ENCODE data around the gene TRIM10. TPM values are rescaled to one million over a fixed set of nuclear protein-coding genes. Genes with fewer than 3 reads are reported as not detected.

The TRIM10 gene
- total RNA-seq (2014; rRNA removed; shearing (Covaris generic)) = not detected in 2 replicates

GRCh38 chr6:30160785-30161531 is at the start of gene TRIM10:
TRIM10 (minus strand) TSS chr6:30161211; CDS start chr6:30160858, 353 bp downstream.
- H3K4me3 ChIP-seq (ENCODE audit: insufficient read depth, low read depth, low read length) = no peak within 1 kb of the TSS
- no peak for DNase-seq
- H3K27me3 ChIP-seq (ENCODE audit: control insufficient read depth, insufficient read depth, low read length) = peaks cover 2% of the 10 kb centered on the region
- H3K36me3 ChIP-seq (replicated peaks; ENCODE audit: control insufficient read depth, insufficient read depth, low read length) = no peaks in the 10 kb centered on the region

GRCh38 chr6:30207619-30208295 is 46.7 kb upstream of the TRIM10 start:
- Histone ChIP-seq H3K36me3 (replicated peaks; ENCODE audit: control insufficient read depth, insufficient read depth, low read length) (no peaks in the 10 kb centered on the region; the same call in none of the 2 replicates), H3K4me3 (ENCODE audit: insufficient read depth, low read depth, low read length) (no peak overlapping the region), H3K27me3 (ENCODE audit: control insufficient read depth, insufficient read depth, low read length) (no peaks in the 10 kb centered on the region)
- DNase-seq = no peak

- Histone ChIP-seq H3K4me3 (ENCODE audit: insufficient read depth, low read depth, low read length) (no peak overlapping the region), H3K27me3 (ENCODE audit: control insufficient read depth, insufficient read depth, low read length) (no peaks in the 10 kb centered on the region), H3K36me3 (replicated peaks; ENCODE audit: control insufficient read depth, insufficient read depth, low read length) (no peaks in the 10 kb centered on the region; the same call in none of the 2 replicates)
- DNase-seq = peak; percentile 54
Observed at GRCh38 chr6:30206799-30207618, 46.0 kb upstream of the TRIM10 start.

GRCh38 chr6:30206152-30206551 is 45.1 kb upstream of the TRIM10 start:
- Histone ChIP-seq H3K27me3 (ENCODE audit: control insufficient read depth, insufficient read depth, low read length) (no peaks in the 10 kb centered on the region), H3K36me3 (replicated peaks; ENCODE audit: control insufficient read depth, insufficient read depth, low read length) (no peaks in the 10 kb centered on the region; the same call in none of the 2 replicates), H3K4me3 (ENCODE audit: insufficient read depth, low read depth, low read length) (no peak overlapping the region)
- no peak for DNase-seq

- Histone ChIP-seq H3K27me3 (ENCODE audit: control insufficient read depth, insufficient read depth, low read length) (no peaks in the 10 kb centered on the region), H3K36me3 (replicated peaks; ENCODE audit: control insufficient read depth, insufficient read depth, low read length) (peaks cover 6% of the 10 kb centered on the region), H3K4me3 (ENCODE audit: insufficient read depth, low read depth, low read length) (no peak overlapping the region)
- no peak for DNase-seq
Observed at GRCh38 chr6:30204116-30204515, 43.1 kb upstream of the TRIM10 start.

- no peak for DNase-seq
- no peak overlapping the region for H3K4me3 ChIP-seq (ENCODE audit: insufficient read depth, low read depth, low read length)
- H3K27me3 ChIP-seq (ENCODE audit: control insufficient read depth, insufficient read depth, low read length) = no peaks in the 10 kb centered on the region
- peaks cover 11% of the 10 kb centered on the region for H3K36me3 ChIP-seq (replicated peaks; ENCODE audit: control insufficient read depth, insufficient read depth, low read length)
Observed at GRCh38 chr6:30202366-30202765, 41.4 kb upstream of the TRIM10 start.

- Histone ChIP-seq H3K4me3 (ENCODE audit: insufficient read depth, low read depth, low read length) (no peak overlapping the region), H3K36me3 (replicated peaks; ENCODE audit: control insufficient read depth, insufficient read depth, low read length) (peaks cover 11% of the 10 kb centered on the region), H3K27me3 (ENCODE audit: control insufficient read depth, insufficient read depth, low read length) (no peaks in the 10 kb centered on the region)
- no peak for DNase-seq
Observed at GRCh38 chr6:30200551-30201281, 39.7 kb upstream of the TRIM10 start.

- H3K4me3 ChIP-seq (ENCODE audit: insufficient read depth, low read depth, low read length) = no peak overlapping the region
- no peaks in the 10 kb centered on the region for H3K27me3 ChIP-seq (ENCODE audit: control insufficient read depth, insufficient read depth, low read length)
- peaks cover 11% of the 10 kb centered on the region for H3K36me3 ChIP-seq (replicated peaks; ENCODE audit: control insufficient read depth, insufficient read depth, low read length)
- no peak for DNase-seq
Observed at GRCh38 chr6:30198166-30199084, 37.4 kb upstream of the TRIM10 start.

GRCh38 chr6:30196376-30196775 is 35.4 kb upstream of the TRIM10 start:
- DNase-seq = no peak
- Histone ChIP-seq H3K4me3 (ENCODE audit: insufficient read depth, low read depth, low read length) (no peak overlapping the region), H3K36me3 (replicated peaks; ENCODE audit: control insufficient read depth, insufficient read depth, low read length) (peaks cover 11% of the 10 kb centered on the region), H3K27me3 (ENCODE audit: control insufficient read depth, insufficient read depth, low read length) (no peaks in the 10 kb centered on the region)

- H3K36me3 ChIP-seq (replicated peaks; ENCODE audit: control insufficient read depth, insufficient read depth, low read length) = peaks cover 11% of the 10 kb centered on the region
Observed at GRCh38 chr6:30195951-30196350, 34.9 kb upstream of the TRIM10 start.

GRCh38 chr6:30194797-30195690 is 34.0 kb upstream of the TRIM10 start:
- no peak for DNase-seq
- no peaks in the 10 kb centered on the region for H3K27me3 ChIP-seq (ENCODE audit: control insufficient read depth, insufficient read depth, low read length)
- H3K36me3 ChIP-seq (replicated peaks; ENCODE audit: control insufficient read depth, insufficient read depth, low read length) = peaks cover 8% of the 10 kb centered on the region
- H3K4me3 ChIP-seq (ENCODE audit: insufficient read depth, low read depth, low read length) = no peak overlapping the region

More at GRCh38 chr6:30195951-30196350, 34.9 kb upstream of the TRIM10 start:
- Histone ChIP-seq H3K4me3 (ENCODE audit: insufficient read depth, low read depth, low read length) (no peak overlapping the region), H3K27me3 (ENCODE audit: control insufficient read depth, insufficient read depth, low read length) (no peaks in the 10 kb centered on the region)
- DNase-seq = no peak

GRCh38 chr6:30192076-30192475 is 31.1 kb upstream of the TRIM10 start:
- Histone ChIP-seq H3K36me3 (replicated peaks; ENCODE audit: control insufficient read depth, insufficient read depth, low read length) (peaks cover 15% of the 10 kb centered on the region), H3K27me3 (ENCODE audit: control insufficient read depth, insufficient read depth, low read length) (no peaks in the 10 kb centered on the region), H3K4me3 (ENCODE audit: insufficient read depth, low read depth, low read length) (no peak overlapping the region)
- no peak for DNase-seq

Measured in H7 (cell line).